Gastrocnemius medialis (tissue), 4 donors: ENCODE measurements around the gene ZSCAN21. TPM values are rescaled to one million over a fixed set of nuclear protein-coding genes. Genes with fewer than 3 reads are reported as not detected.

Source experiments
- ATAC-seq, 2 donors: fragments of 150-250 bp; one replicate each; pipeline ENCODE4 v1.9.1; 2016
- DNase-seq, 2 donors: peaks; one replicate each; pipeline ENCODE4 v3.0.0-alpha.2; 2019
- H3K27ac ChIP-seq, 4 donors: fragments of 200-600 bp; sonication (generic); 1 replicate in 1 of 4; 2 replicates in 3 of 4; pipeline ENCODE4 v1.5.1; 2016 to 2018; ENCODE audit warnings: mild to moderate bottlenecking in 2 of 4, moderate library complexity in 1 of 4
- H3K27me3 ChIP-seq, 3 donors: fragments of 200-600 bp; sonication (generic) in 2 of 3; 1 replicate in 1 of 3; 2 replicates in 2 of 3; pipeline versions ENCODE4 v1.5.1 to v1.6.0; 2016 to 2019; ENCODE audit warnings: mild to moderate bottlenecking in 1 of 3, moderate library complexity in 1 of 3
- H3K36me3 ChIP-seq, 2 donors: fragments of 200-600 bp; sonication (generic) in 1 of 2; one replicate each; pipeline ENCODE4 v1.5.1; 2017 to 2018
- H3K4me1 ChIP-seq, 2 donors: fragments of 200-600 bp; sonication (generic) in 1 of 2; one replicate each; pipeline ENCODE4 v1.5.1; 2016 to 2017; ENCODE audit warnings: mild to moderate bottlenecking in 2 of 2
- H3K4me3 ChIP-seq, 4 donors: fragments of 200-600 bp; sonication (generic) in 3 of 4; 1 replicate in 1 of 4; 2 replicates in 3 of 4; pipeline ENCODE4 v1.5.1; 2016 to 2019; ENCODE audit warnings: mild to moderate bottlenecking in 2 of 4
- H3K9me3 ChIP-seq, 3 donors: fragments of 200-600 bp; sonication (generic) in 2 of 3; 1 replicate in 1 of 3; 2 replicates in 2 of 3; pipeline ENCODE4 v1.5.1; 2016 to 2019
- POLR2A ChIP-seq, 2 donors: fragments of 450-650 bp; IDR thresholded peaks; one replicate each; pipeline ENCODE4 v1.6.1; 2017; ENCODE audit warnings: antibody characterized with exemption in 2 of 2, mild to moderate bottlenecking in 2 of 2, moderate library complexity in 2 of 2
- in situ Hi-C, 4 donors: fragments of 200-750 bp; cut with MboI; loops; one replicate each; pipeline versions ENCODE4 v1.15.0 to v1.8.0; 2017; ENCODE audit warnings: low sequenced_read_pairs in 4 of 4
- intact Hi-C: fragments of 100-400 bp; cut with DNase I; formaldehyde crosslinking; loops from one replicate; pipeline ENCODE4 v1.15.1; 2023; ENCODE audit warnings: low total_unique reads
- total RNA-seq, 4 donors: library from RNA; depleted of rRNA; stranded (reverse); fragments of >200 nt; gene quantifications; one replicate each; pipeline versions ENCODE4 v1.1.0 to v1.2.3, GENCODE V29; 2016
- TF ChIP-seq, protein P1 (sequence below), 5 experiments: fragments of 450-650 bp in 3 of 5; fragments of 200-600 bp in 2 of 5; sonication (generic) in 2 of 5; IDR thresholded peaks in 4 of 5; conservative IDR thresholded peaks in 1 of 5; 1 replicate in 4 of 5; 2 replicates in 1 of 5; pipeline ENCODE4 v1.5.1; 2016 to 2019; ENCODE audit warnings: antibody characterized with exemption in 5 of 5, mild to moderate bottlenecking in 3 of 5, moderate library complexity in 3 of 5

ZSCAN21 gene
- total RNA-seq, 4 donors from 2014 or later: 14.4 to 26.4 (median 22.3) TPM

DNA sequence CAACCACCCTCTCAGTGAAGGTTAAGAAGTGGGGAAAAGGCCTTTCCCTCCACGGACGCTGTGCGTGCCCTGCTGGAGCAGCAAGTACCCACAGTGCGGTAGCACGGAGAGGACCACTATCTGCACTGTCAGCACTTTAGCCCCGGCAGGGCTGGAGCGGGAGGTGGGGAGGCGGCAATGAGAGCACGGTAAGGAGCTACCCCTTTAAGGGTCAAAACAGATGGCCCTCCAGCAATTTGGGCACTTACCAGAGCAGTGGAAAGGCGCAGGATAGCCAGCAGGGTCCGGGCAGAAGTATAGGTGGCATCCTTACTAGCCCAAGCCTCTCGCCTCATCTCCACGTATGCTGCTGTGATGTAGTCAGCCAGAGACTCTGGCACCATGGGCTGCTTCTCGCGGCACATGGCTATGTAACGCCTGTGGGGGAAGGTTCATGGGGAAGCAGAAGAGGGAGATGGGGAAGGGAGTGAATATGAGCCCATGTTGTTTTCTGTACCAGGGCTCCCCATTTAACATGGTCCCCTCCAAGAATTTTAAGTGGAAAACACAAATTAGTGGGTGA lies 44.4 kb downstream of the ZSCAN21 start:
- intact Hi-C loops (no loop called here), in situ Hi-C loops (no loop called here)
- Histone ChIP-seq H3K36me3 (peaks cover 0 to 89% of the 10 kb centered on the region in 2 donors), H3K9me3 (no peaks in the 10 kb centered on the region), H3K27ac (peak overlapping the region in 1 of 4 donors; percentile 46), H3K4me1 (peaks cover 8% of the 10 kb centered on the region in 2 donors), H3K4me3 (no peak overlapping the region), H3K27me3 (no peaks in the 10 kb centered on the region)
- ATAC-seq (no peak), DNase-seq (no peak)
- TF ChIP-seq POLR2A (IDR thresholded peaks at IDR 0.05): no peak
- TF ChIP-seq, protein P1, sequence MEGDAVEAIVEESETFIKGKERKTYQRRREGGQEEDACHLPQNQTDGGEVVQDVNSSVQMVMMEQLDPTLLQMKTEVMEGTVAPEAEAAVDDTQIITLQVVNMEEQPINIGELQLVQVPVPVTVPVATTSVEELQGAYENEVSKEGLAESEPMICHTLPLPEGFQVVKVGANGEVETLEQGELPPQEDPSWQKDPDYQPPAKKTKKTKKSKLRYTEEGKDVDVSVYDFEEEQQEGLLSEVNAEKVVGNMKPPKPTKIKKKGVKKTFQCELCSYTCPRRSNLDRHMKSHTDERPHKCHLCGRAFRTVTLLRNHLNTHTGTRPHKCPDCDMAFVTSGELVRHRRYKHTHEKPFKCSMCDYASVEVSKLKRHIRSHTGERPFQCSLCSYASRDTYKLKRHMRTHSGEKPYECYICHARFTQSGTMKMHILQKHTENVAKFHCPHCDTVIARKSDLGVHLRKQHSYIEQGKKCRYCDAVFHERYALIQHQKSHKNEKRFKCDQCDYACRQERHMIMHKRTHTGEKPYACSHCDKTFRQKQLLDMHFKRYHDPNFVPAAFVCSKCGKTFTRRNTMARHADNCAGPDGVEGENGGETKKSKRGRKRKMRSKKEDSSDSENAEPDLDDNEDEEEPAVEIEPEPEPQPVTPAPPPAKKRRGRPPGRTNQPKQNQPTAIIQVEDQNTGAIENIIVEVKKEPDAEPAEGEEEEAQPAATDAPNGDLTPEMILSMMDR (IDR thresholded peaks at IDR 0.05 in 4 of 5, conservative IDR thresholded peaks at IDR 0.05 in 1 of 5): no peak

- Histone ChIP-seq H3K9me3 (no peaks in the 10 kb centered on the region), H3K4me1 (peaks cover 8 to 10% of the 10 kb centered on the region in 2 donors), H3K27ac (no peak overlapping the region), H3K36me3 (peaks cover 0 to 94% of the 10 kb centered on the region in 2 donors), H3K27me3 (no peaks in the 10 kb centered on the region), H3K4me3 (no peak overlapping the region)
- in situ Hi-C loops (no loop called here), intact Hi-C loops (no loop called here)
- DNase-seq: no peak
- TF ChIP-seq, protein P1 (IDR thresholded peaks at IDR 0.05 in 4 of 5, conservative IDR thresholded peaks at IDR 0.05 in 1 of 5): no peak
- no peak for TF ChIP-seq POLR2A (IDR thresholded peaks at IDR 0.05)
- ATAC-seq: no peak
These were observed 45.7 kb downstream of the ZSCAN21 start for GRCh38 chr7:100095289-100095688.

- in situ Hi-C loops (no loop called here), intact Hi-C loops (no loop called here)
- Histone ChIP-seq H3K4me3 (no peak overlapping the region), H3K4me1 (peaks cover 8 to 10% of the 10 kb centered on the region in 2 donors), H3K27me3 (no peaks in the 10 kb centered on the region), H3K9me3 (no peaks in the 10 kb centered on the region), H3K36me3 (peaks cover 0 to 90% of the 10 kb centered on the region in 2 donors), H3K27ac (no peak overlapping the region)
- TF ChIP-seq, protein P1 (IDR thresholded peaks at IDR 0.05 in 4 of 5, conservative IDR thresholded peaks at IDR 0.05 in 1 of 5): no peak
- TF ChIP-seq POLR2A (IDR thresholded peaks at IDR 0.05): no peak
- DNase-seq (no peak), ATAC-seq (no peak)
These were observed 46.1 kb downstream of the ZSCAN21 start for GRCh38 chr7:100095704-100096103.

- intact Hi-C loops (no loop called here), in situ Hi-C loops (no loop called here)
- Histone ChIP-seq H3K4me1 (peaks cover 13 to 17% of the 10 kb centered on the region in 2 donors), H3K9me3 (no peaks in the 10 kb centered on the region), H3K4me3 (no peak overlapping the region), H3K27ac (no peak overlapping the region), H3K36me3 (peaks cover 0 to 58% of the 10 kb centered on the region in 2 donors), H3K27me3 (no peaks in the 10 kb centered on the region)
- TF ChIP-seq, protein P1 (IDR thresholded peaks at IDR 0.05 in 4 of 5, conservative IDR thresholded peaks at IDR 0.05 in 1 of 5): no peak
- TF ChIP-seq POLR2A (IDR thresholded peaks at IDR 0.05): no peak
- DNase-seq (no peak), ATAC-seq (no peak)
These were observed 49.3 kb downstream of the ZSCAN21 start for GRCh38 chr7:100098913-100099312.

DNA sequence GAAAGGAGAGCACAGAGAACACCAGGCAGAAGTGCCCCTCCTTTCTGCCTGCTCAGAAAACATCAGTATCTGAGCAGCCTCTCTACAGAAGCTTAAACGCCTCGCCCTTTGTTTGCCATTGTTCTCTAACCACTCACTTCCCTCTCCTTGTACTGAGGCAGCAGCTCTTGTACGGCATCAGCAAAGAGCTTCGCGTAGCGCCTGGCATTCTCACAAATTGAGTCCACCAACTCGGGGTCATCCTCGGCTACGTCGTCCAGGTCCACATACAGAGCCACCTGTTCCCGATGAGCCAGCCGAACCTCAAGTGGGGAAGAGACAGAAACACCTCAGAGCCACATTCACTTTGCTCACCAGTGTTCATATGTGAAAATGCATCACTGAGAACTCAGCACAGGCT lies 49.9 kb downstream of the ZSCAN21 start:
- Histone ChIP-seq H3K27me3 (no peaks in the 10 kb centered on the region), H3K4me3 (peak overlapping the region; percentile 60 to 97 (median 85)), H3K27ac (peak overlapping the region in 2 of 4 donors; percentile 95 to 97), H3K36me3 (peaks cover 0 to 52% of the 10 kb centered on the region in 2 donors), H3K4me1 (peaks cover 13 to 17% of the 10 kb centered on the region in 2 donors), H3K9me3 (no peaks in the 10 kb centered on the region)
- ATAC-seq (no peak), DNase-seq (no peak)
- TF ChIP-seq, protein P1 (IDR thresholded peaks at IDR 0.05 in 4 of 5, conservative IDR thresholded peaks at IDR 0.05 in 1 of 5): no peak
- TF ChIP-seq POLR2A (IDR thresholded peaks at IDR 0.05): no peak
- in situ Hi-C loops: no loop called here
- intact Hi-C loops: no loop called here
